GM23338 (cell line): ENCODE measurements around the gene SNUPN. TPM values are rescaled to one million over a fixed set of nuclear protein-coding genes. Genes with fewer than 3 reads are reported as not detected.
A peak's percentile ranks its signal among the peaks of the same experiment; 100 is the strongest.

Experiments
- ATAC-seq: fragments of 200-7000 bp; cut with Tn5 transposase; 3 replicates; pipeline ENCODE4 v1.9.1; 2020
- DNase-seq: peaks from one replicate; pipeline ENCODE4 v3.0.0-alpha.2; 2015; ENCODE audit warnings: low spot score
- H2AFZ ChIP-seq: fragments of 200-600 bp; sonication (generic); 2 replicates; pipeline ENCODE4 v1.8.0; 2016; ENCODE audit warnings: antibody characterized with exemption, mild to moderate bottlenecking, moderate library complexity
- H3F3A ChIP-seq: fragments of 200-600 bp; sonication (generic); replicated peaks from 2 replicates; pipeline ENCODE4 v1.8.0; 2017; ENCODE audit warnings: antibody characterized with exemption, mixed run types, low read depth
- H3K27ac ChIP-seq: fragments of 200-600 bp; sonication (generic); 2 replicates; pipeline ENCODE4 v1.6.1; 2016; ENCODE audit warnings: low read depth
- H3K27me3 ChIP-seq: fragments of 200-600 bp; sonication (generic); 2 replicates; pipeline ENCODE4 v1.8.0; 2016; ENCODE audit warnings: mild to moderate bottlenecking, mixed run types, moderate library complexity; ENCODE audit not compliant: insufficient read depth
- H3K36me3 ChIP-seq: fragments of 200-600 bp; sonication (generic); 2 replicates; pipeline ENCODE4 v1.8.0; 2016; ENCODE audit warnings: mild to moderate bottlenecking; ENCODE audit not compliant: insufficient read depth
- H3K4me1 ChIP-seq: fragments of 200-600 bp; sonication (generic); 2 replicates; pipeline ENCODE4 v1.8.0; 2016; ENCODE audit warnings: mild to moderate bottlenecking, moderate library complexity; ENCODE audit not compliant: insufficient read depth
- H3K4me2 ChIP-seq: fragments of 200-600 bp; sonication (generic); 2 replicates; pipeline ENCODE4 v1.7.1; 2017; ENCODE audit warnings: mixed run types
- H3K4me3 ChIP-seq: fragments of 200-600 bp; sonication (generic); 2 replicates; pipeline ENCODE4 v1.6.1; 2016; ENCODE audit warnings: mixed run types
- H3K79me2 ChIP-seq: fragments of 200-600 bp; sonication (generic); replicated peaks from 2 replicates; pipeline ENCODE4 v1.8.0; 2017; ENCODE audit warnings: mild to moderate bottlenecking; ENCODE audit not compliant: insufficient read depth
- H3K9me2 ChIP-seq: fragments of 200-600 bp; sonication (generic); 2 replicates; pipeline ENCODE4 v1.8.0; 2017; ENCODE audit not compliant: insufficient read depth
- H4K20me1 ChIP-seq: fragments of 200-600 bp; sonication (generic); replicated peaks from 2 replicates; pipeline ENCODE4 v1.8.0; 2017; ENCODE audit warnings: mild to moderate bottlenecking; ENCODE audit not compliant: insufficient read depth
- H3K27ac Mint-ChIP-seq: 2 replicates; pipeline ENCODE4 v1.8.0; 2020; ENCODE audit warnings: inconsistent platforms, mild to moderate bottlenecking, moderate library complexity, mixed read lengths
- H3K27me3 Mint-ChIP-seq: 3 replicates; pipeline ENCODE4 v1.8.0; 2022; ENCODE audit warnings: low read depth, mild to moderate bottlenecking, moderate library complexity, mixed read lengths, inconsistent platforms; ENCODE audit not compliant: insufficient read depth, poor library complexity
- H3K36me3 Mint-ChIP-seq: 3 replicates; pipeline ENCODE4 v1.8.0; 2021; ENCODE audit warnings: low read depth, mild to moderate bottlenecking, inconsistent platforms, moderate library complexity, mixed read lengths
- H3K4me1 Mint-ChIP-seq: 3 replicates; pipeline ENCODE4 v1.8.0; 2020; ENCODE audit warnings: mild to moderate bottlenecking, inconsistent platforms, mixed read lengths
- H3K4me3 Mint-ChIP-seq: 3 replicates; pipeline ENCODE4 v1.8.0; 2021; ENCODE audit warnings: moderate library complexity, mild to moderate bottlenecking, inconsistent platforms, mixed read lengths
- H3K9me3 Mint-ChIP-seq: 3 replicates; pipeline ENCODE4 v1.8.0; 2020; ENCODE audit warnings: moderate library complexity, mild to moderate bottlenecking, inconsistent platforms, mixed read lengths
- CTCF ChIP-seq, 2 experiments: fragments of 200-600 bp in 1 of 2; sonication (generic) in 1 of 2; conservative IDR thresholded peaks; 2 replicates each; pipeline versions ENCODE4 v1.5.1 to v1.6.1; 2016 to 2017; ENCODE audit warnings: antibody characterized with exemption in 2 of 2, low read depth in 2 of 2, mild to moderate bottlenecking in 2 of 2, moderate library complexity in 1 of 2
- ETS1 ChIP-seq: IDR thresholded peaks from 2 replicates; pipeline ENCODE4 v1.6.1; 2016; ENCODE audit warnings: antibody characterized with exemption
- EZH2 ChIP-seq: fragments of 200-600 bp; sonication (generic); IDR thresholded peaks from one replicate; pipeline ENCODE4 v1.8.0; 2017; ENCODE audit warnings: antibody characterized with exemption, mild to moderate bottlenecking, low read depth; ENCODE audit not compliant: unreplicated experiment
- JUNB ChIP-seq: IDR thresholded peaks from one replicate; pipeline ENCODE4 v1.6.1; 2016; ENCODE audit warnings: antibody characterized with exemption; ENCODE audit not compliant: unreplicated experiment
- NANOG ChIP-seq: IDR thresholded peaks from 2 replicates; pipeline ENCODE4 v1.6.1; 2016; ENCODE audit warnings: antibody characterized with exemption, borderline replicate concordance
- POLR2AphosphoS5 ChIP-seq: IDR thresholded peaks from 2 replicates; pipeline ENCODE4 v1.6.1; 2016; ENCODE audit warnings: antibody characterized with exemption, low read depth
- REST ChIP-seq: IDR thresholded peaks from one replicate; pipeline ENCODE4 v1.6.1; 2018; ENCODE audit warnings: antibody characterized with exemption; ENCODE audit not compliant: unreplicated experiment
- ZNF331 ChIP-seq: fragments of 250-450 bp; sonication (Bioruptor Pico); IDR thresholded peaks from 2 replicates; pipeline ENCODE4 v1.5.0; 2020; ENCODE audit warnings: low read depth, mild to moderate bottlenecking, moderate library complexity
- polyA plus RNA-seq: library from polyadenylated mRNA; unstranded; fragments of >200 nt; fragmentation: Nextera tagmentation; extraction: Ambion mirVana; gene quantifications from 2 replicates; pipeline ENCODE4 v1.2.1, GENCODE V29; 2016
- total RNA-seq: library from RNA; depleted of rRNA; stranded (reverse); fragments of >200 nt; shearing (Covaris generic); gene quantifications from 2 replicates; pipeline ENCODE4 v1.2.3, GENCODE V29; 2014

The SNUPN gene
- total and polyA plus RNA-seq, 2 experiments from 2014 or later = 20.5 to 27.7 TPM

- peaks cover 24% of the 10 kb centered on the region for H3K4me1 ChIP-seq
- Mint-ChIP-seq H3K4me1 (peaks cover 34% of the 10 kb centered on the region), H3K36me3 (peaks cover 14% of the 10 kb centered on the region), H3K9me3 (no peaks in the 10 kb centered on the region; the same call in 1 of the 3 replicates), H3K4me3 (peak overlapping the region; percentile 90), H3K27ac (peak overlapping the region; percentile 86), H3K27me3 (peaks cover 11% of the 10 kb centered on the region)
- H3K4me2 ChIP-seq = peak overlapping the region; percentile 89
- no peaks in the 10 kb centered on the region for H3K27me3 ChIP-seq
- H4K20me1 ChIP-seq = peaks cover 26% of the 10 kb centered on the region
- TF ChIP-seq ZNF331 (CRISPR knock-in tag) (no peak), POLR2AphosphoS5 (peak; percentile 19; the same call in 1 of the 2 replicates)
- H3K9me2 ChIP-seq = no peaks in the 10 kb centered on the region
- H2AFZ ChIP-seq = no peak overlapping the region
- H3K4me3 ChIP-seq = peak overlapping the region; percentile 89
- peaks cover 41% of the 10 kb centered on the region for H3K79me2 ChIP-seq
- H3F3A ChIP-seq = peaks cover 35% of the 10 kb centered on the region
- DNase-seq = no peak
- no peaks in the 10 kb centered on the region for H3K36me3 ChIP-seq
- peak overlapping the region; percentile 47; the same call in 1 of the 2 replicates for H3K27ac ChIP-seq
- no peak for ATAC-seq
These were observed 11.9 kb upstream of the SNUPN start for GRCh38 chr15:75637245-75638009.

GRCh38 chr15:75636026-75636425 lies 10.5 kb upstream of the SNUPN start:
- H3F3A ChIP-seq = peaks cover 31% of the 10 kb centered on the region
- Mint-ChIP-seq H3K27me3 (peaks cover 9% of the 10 kb centered on the region), H3K27ac (no peak overlapping the region), H3K36me3 (peaks cover 14% of the 10 kb centered on the region), H3K4me1 (peaks cover 32% of the 10 kb centered on the region), H3K4me3 (no peak overlapping the region), H3K9me3 (no peaks in the 10 kb centered on the region; the same call in 2 of the 3 replicates)
- H3K4me2 ChIP-seq = no peak overlapping the region
- peaks cover 26% of the 10 kb centered on the region for H4K20me1 ChIP-seq
- ATAC-seq = no peak
- H3K79me2 ChIP-seq = peaks cover 41% of the 10 kb centered on the region
- H3K4me3 ChIP-seq = no peak overlapping the region
- H2AFZ ChIP-seq = no peak overlapping the region
- no peaks in the 10 kb centered on the region for H3K27me3 ChIP-seq
- H3K27ac ChIP-seq = no peak overlapping the region; the same call in 1 of the 2 replicates
- no peak for DNase-seq
- H3K9me2 ChIP-seq = no peaks in the 10 kb centered on the region
- no peaks in the 10 kb centered on the region for H3K36me3 ChIP-seq
- peaks cover 24% of the 10 kb centered on the region for H3K4me1 ChIP-seq
- TF ChIP-seq CTCF (conservative IDR thresholded peaks at IDR 0.05; ENCODE audit: low read depth in 2 of 2) (no peak), EZH2 (no peak), JUNB (no peak), ETS1 (no peak), ZNF331 (CRISPR knock-in tag) (no peak), REST (no peak), POLR2AphosphoS5 (no peak), NANOG (no peak)
